Peyer's patch (tissue), 4 donors: ENCODE measurements around the gene RFX2.

Experiments
- POLR2A ChIP-seq, 2 donors: fragments of 450-650 bp; IDR thresholded peaks; one replicate each; pipeline ENCODE4 v1.5.1; 2017; ENCODE audit warnings: antibody characterized with exemption in 2 of 2, mild to moderate bottlenecking in 2 of 2, moderate library complexity in 2 of 2
- TF ChIP-seq, protein P1 (sequence below), 6 experiments: fragments of 450-650 bp in 4 of 6; fragments of 200-600 bp in 2 of 6; sonication (generic) in 1 of 6; IDR thresholded peaks; one replicate each; pipeline ENCODE4 v1.5.1; 2017 to 2019; ENCODE audit warnings: antibody characterized with exemption in 6 of 6, mild to moderate bottlenecking in 3 of 6, moderate library complexity in 1 of 6

GRCh38 chr19:6002591-6002990 is 107.7 kb downstream of the RFX2 start:
- TF ChIP-seq POLR2A (IDR thresholded peaks at IDR 0.05): no peak
- TF ChIP-seq, protein P1, sequence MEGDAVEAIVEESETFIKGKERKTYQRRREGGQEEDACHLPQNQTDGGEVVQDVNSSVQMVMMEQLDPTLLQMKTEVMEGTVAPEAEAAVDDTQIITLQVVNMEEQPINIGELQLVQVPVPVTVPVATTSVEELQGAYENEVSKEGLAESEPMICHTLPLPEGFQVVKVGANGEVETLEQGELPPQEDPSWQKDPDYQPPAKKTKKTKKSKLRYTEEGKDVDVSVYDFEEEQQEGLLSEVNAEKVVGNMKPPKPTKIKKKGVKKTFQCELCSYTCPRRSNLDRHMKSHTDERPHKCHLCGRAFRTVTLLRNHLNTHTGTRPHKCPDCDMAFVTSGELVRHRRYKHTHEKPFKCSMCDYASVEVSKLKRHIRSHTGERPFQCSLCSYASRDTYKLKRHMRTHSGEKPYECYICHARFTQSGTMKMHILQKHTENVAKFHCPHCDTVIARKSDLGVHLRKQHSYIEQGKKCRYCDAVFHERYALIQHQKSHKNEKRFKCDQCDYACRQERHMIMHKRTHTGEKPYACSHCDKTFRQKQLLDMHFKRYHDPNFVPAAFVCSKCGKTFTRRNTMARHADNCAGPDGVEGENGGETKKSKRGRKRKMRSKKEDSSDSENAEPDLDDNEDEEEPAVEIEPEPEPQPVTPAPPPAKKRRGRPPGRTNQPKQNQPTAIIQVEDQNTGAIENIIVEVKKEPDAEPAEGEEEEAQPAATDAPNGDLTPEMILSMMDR (IDR thresholded peaks at IDR 0.05): no peak
